IMR-90 (cell line): ENCODE results near the gene RBM15B. TPM values are rescaled to one million over a fixed set of nuclear protein-coding genes. Genes with fewer than 3 reads are reported as not detected.

Experiments used
- ATAC-seq: fragments of 200-7000 bp; cut with Tn5 transposase; 2 replicates; pipeline ENCODE4 v1.9.1; 2020; ENCODE audit warnings: low read depth, mild to moderate bottlenecking, moderate library complexity
- BruUV-seq: library from RNA; stranded (reverse); fragments of 400-500 nt; replicated peaks from 2 replicates; lab custom pipeline; 2021; lab: Mats Ljungman, UMichigan
- CTCF ChIA-PET: fragments of 300-600 bp; formaldehyde crosslinking; extraction: SDS; loops from one replicate; lab custom pipeline; 2021; ENCODE audit warnings: antibody characterized with exemption; lab: Yijun Ruan, JAX
- POLR2A ChIA-PET: fragments of 300-600 bp; sonication (Branson Sonifier 250); formaldehyde crosslinking; loops from one replicate; lab custom pipeline; 2022; ENCODE audit warnings: antibody characterized with exemption; ENCODE audit not compliant: unreplicated experiment; lab: Charles Lee
- DNase-seq: peaks from one replicate; pipeline ENCODE4 v3.0.0; 2013
- H2AFZ ChIP-seq: replicated peaks from 2 replicates; pipeline ENCODE3; 2013; ENCODE audit warnings: low read length, mild to moderate bottlenecking; ENCODE audit not compliant: poor library complexity
- H2AK5ac ChIP-seq: 2 replicates; pipeline ENCODE4 v1.6.1; 2013; ENCODE audit warnings: low read depth, low read length, inconsistent platforms
- H2AK9ac ChIP-seq: replicated peaks from 2 replicates; pipeline ENCODE3; 2013; ENCODE audit warnings: mild to moderate bottlenecking, low read depth, low read length, moderate library complexity; ENCODE audit not compliant: poor library complexity
- H2BK120ac ChIP-seq: 2 replicates; pipeline ENCODE4 v1.6.1; 2013; ENCODE audit warnings: low read depth, low read length, inconsistent platforms
- H2BK15ac ChIP-seq: 3 replicates; pipeline ENCODE4 v1.6.1; 2013; ENCODE audit warnings: low read depth, low read length, inconsistent platforms
- H2BK20ac ChIP-seq: 2 replicates; pipeline ENCODE4 v1.6.1; 2013; ENCODE audit warnings: low read depth, mild to moderate bottlenecking, inconsistent platforms, low read length, moderate library complexity
- H2BK5ac ChIP-seq: 2 replicates; pipeline ENCODE4 v1.6.1; 2013; ENCODE audit warnings: mild to moderate bottlenecking, low read depth, low read length, inconsistent platforms; ENCODE audit not compliant: poor library complexity, severe bottlenecking
- H3K14ac ChIP-seq: replicated peaks from 2 replicates; pipeline ENCODE4 v1.6.1; 2013; ENCODE audit warnings: low read depth, low read length, inconsistent platforms
- H3K18ac ChIP-seq: 2 replicates; pipeline ENCODE4 v1.6.1; 2013; ENCODE audit warnings: low read depth, low read length, control low read depth
- H3K23ac ChIP-seq: 2 replicates; pipeline ENCODE4 v1.6.1; 2013; ENCODE audit warnings: low read depth, low read length, inconsistent platforms
- H3K27ac ChIP-seq: 2 replicates; pipeline ENCODE4 v1.5.1; 2013; ENCODE audit warnings: mild to moderate bottlenecking, control low read depth, low read length; ENCODE audit not compliant: insufficient read depth
- H3K27me3 ChIP-seq: 2 replicates; pipeline ENCODE4 v1.6.1; 2013; ENCODE audit warnings: low read length; ENCODE audit not compliant: control insufficient read depth, insufficient read depth
- H3K36me3 ChIP-seq: 2 replicates; pipeline ENCODE4 v1.6.1; 2013; ENCODE audit warnings: low read length, mixed read lengths; ENCODE audit not compliant: control insufficient read depth, insufficient read depth
- H3K4ac ChIP-seq: 2 replicates; pipeline ENCODE4 v1.6.1; 2013; ENCODE audit warnings: low read depth, low read length, inconsistent platforms
- H3K4me1 ChIP-seq: 2 replicates; pipeline ENCODE4 v1.6.1; 2013; ENCODE audit warnings: low read length, mixed read lengths; ENCODE audit not compliant: control insufficient read depth, insufficient read depth
- H3K4me2 ChIP-seq: 2 replicates; pipeline ENCODE4 v1.6.1; 2013; ENCODE audit warnings: low read depth, mild to moderate bottlenecking, control low read depth, low read length, moderate library complexity
- H3K4me3 ChIP-seq: 2 replicates; pipeline ENCODE4 v1.5.1; 2013; ENCODE audit warnings: low read depth, mild to moderate bottlenecking, control low read depth, low read length, moderate library complexity; ENCODE audit not compliant: insufficient read depth
- H3K56ac ChIP-seq: 2 replicates; pipeline ENCODE4 v1.6.1; 2013; ENCODE audit warnings: low read length, inconsistent platforms; ENCODE audit not compliant: insufficient read depth; ENCODE audit errors: extremely low read depth
- H3K79me1 ChIP-seq, 2 experiments: 2 replicates each; pipeline ENCODE4 v1.6.1; 2013; ENCODE audit warnings: low read length in 2 of 2, inconsistent platforms in 1 of 2, low read depth in 1 of 2
- H3K9ac ChIP-seq: 2 replicates; pipeline ENCODE4 v1.6.1; 2013; ENCODE audit warnings: low read depth, low read length, control low read depth
- H3K9me1 ChIP-seq: 2 replicates; pipeline ENCODE4 v1.6.1; 2013; ENCODE audit warnings: low read length, inconsistent platforms; ENCODE audit not compliant: insufficient read depth
- H3K9me3 ChIP-seq: 2 replicates; pipeline ENCODE4 v1.6.1; 2013; ENCODE audit warnings: low read length; ENCODE audit not compliant: control insufficient read depth, insufficient read depth
- H4K20me1 ChIP-seq: 2 replicates; pipeline ENCODE4 v1.6.1; 2013; ENCODE audit warnings: low read length, inconsistent platforms; ENCODE audit not compliant: insufficient read depth
- H4K5ac ChIP-seq: 2 replicates; pipeline ENCODE4 v1.6.1; 2013; ENCODE audit warnings: mild to moderate bottlenecking, low read depth, low read length, control low read depth
- H4K8ac ChIP-seq, 2 experiments: 2 replicates each; pipeline ENCODE4 v1.6.1; 2013; ENCODE audit warnings: low read depth in 2 of 2, low read length in 2 of 2, control low read depth in 1 of 2, inconsistent platforms in 1 of 2
- H4K91ac ChIP-seq: 2 replicates; pipeline ENCODE4 v1.6.1; 2013; ENCODE audit warnings: low read depth, low read length, inconsistent platforms; ENCODE audit not compliant: insufficient read depth
- CHD1 ChIP-seq: IDR thresholded peaks from 2 replicates; pipeline ENCODE4 v1.6.1; 2012; ENCODE audit warnings: low read depth, low read length, improper control_type of control experiment
- ELK1 ChIP-seq: fragments of 150-350 bp; IDR thresholded peaks from 2 replicates; pipeline ENCODE4 v1.6.1; 2016; ENCODE audit warnings: low read depth, mild to moderate bottlenecking, low read length, moderate library complexity, borderline replicate concordance
- MAFK ChIP-seq: IDR thresholded peaks from 2 replicates; pipeline ENCODE4 v1.6.1; 2012; ENCODE audit warnings: low read depth, low read length, improper control_type of control experiment
- MAZ ChIP-seq: IDR thresholded peaks from 2 replicates; pipeline ENCODE4 v1.6.1; 2012; ENCODE audit warnings: low read depth, mild to moderate bottlenecking, low read length, improper control_type of control experiment, moderate library complexity, borderline replicate concordance
- MXI1 ChIP-seq: IDR thresholded peaks from 2 replicates; pipeline ENCODE4 v1.6.1; 2012; ENCODE audit warnings: low read depth, mild to moderate bottlenecking, low read length, moderate library complexity, borderline replicate concordance
- POLR2A ChIP-seq: IDR thresholded peaks from 2 replicates; pipeline ENCODE4 v1.6.1; 2012; ENCODE audit warnings: mild to moderate bottlenecking, low read depth, low read length
- RAD21 ChIP-seq: IDR thresholded peaks from 2 replicates; pipeline ENCODE4 v1.6.1; 2012; ENCODE audit warnings: low read length, improper control_type of control experiment
- RCOR1 ChIP-seq: IDR thresholded peaks from 2 replicates; pipeline ENCODE4 v1.6.1; 2012; ENCODE audit warnings: mild to moderate bottlenecking, low read length, improper control_type of control experiment; ENCODE audit not compliant: insufficient replicate concordance
- RFX5 ChIP-seq: IDR thresholded peaks from 2 replicates; pipeline ENCODE4 v1.8.0; 2012; ENCODE audit warnings: low read depth, mild to moderate bottlenecking, low read length, moderate library complexity
- SMC3 ChIP-seq: fragments of 150-350 bp; IDR thresholded peaks from 2 replicates; pipeline ENCODE4 v1.6.1; 2016; ENCODE audit warnings: low read depth, mild to moderate bottlenecking, antibody characterized with exemption, low read length, moderate library complexity
- WGBS, 2 experiments: methylation state at CpG; one replicate each; pipeline versions ENCODE4 v1.1.5 to v1.1.7; 2013; ENCODE audit warnings: missing lambda C conversion rate in 2 of 2; ENCODE audit not compliant: insufficient read length in 1 of 2; ENCODE audit errors: extremely low coverage in 2 of 2; 5-methylcytosine and 5-hydroxymethylcytosine counted together
- dilution Hi-C: fragments of 300-500 bp; cut with HindIII; formaldehyde crosslinking; loops from one replicate; pipeline ENCODE4 v1.14.3; 2018; ENCODE audit warnings: low sequenced_read_pairs; ENCODE audit not compliant: unreplicated experiment
- in situ Hi-C: fragments of 300-500 bp; cut with MboI; formaldehyde crosslinking; loops from 3 replicates; pipeline ENCODE4 v1.14.3; 2019; ENCODE audit warnings: low sequenced_read_pairs, inconsistent platforms, mixed read lengths
- intact Hi-C: fragments of 100-400 bp; cut with micrococcal nuclease; formaldehyde crosslinking; loops from 2 replicates; pipeline ENCODE4 v1.10.0; 2022
- polyA plus RNA-seq, 3 experiments: library from polyadenylated mRNA; depleted of rRNA; stranded (reverse); fragments of >200 nt; gene quantifications; 2 replicates each; pipeline ENCODE4 v1.2.3, GENCODE V29; 2012; ENCODE audit warnings: low replicate concordance in 1 of 3
- total RNA-seq: library from RNA; depleted of rRNA; stranded (reverse); fragments of >200 nt; gene quantifications from 2 replicates; pipeline ENCODE4 v1.2.3, GENCODE V29; 2012
- TF ChIP-seq, protein P1 (sequence below): conservative IDR thresholded peaks from 2 replicates; pipeline ENCODE4 v1.5.1; 2012; ENCODE audit warnings: mild to moderate bottlenecking, low read depth, low read length, improper control_type of control experiment

Gene RBM15B
- total and polyA plus RNA-seq, 2 of the 4 experiments (the other 2 are of a cell fraction): 16.2 to 17.4 TPM

DNA sequence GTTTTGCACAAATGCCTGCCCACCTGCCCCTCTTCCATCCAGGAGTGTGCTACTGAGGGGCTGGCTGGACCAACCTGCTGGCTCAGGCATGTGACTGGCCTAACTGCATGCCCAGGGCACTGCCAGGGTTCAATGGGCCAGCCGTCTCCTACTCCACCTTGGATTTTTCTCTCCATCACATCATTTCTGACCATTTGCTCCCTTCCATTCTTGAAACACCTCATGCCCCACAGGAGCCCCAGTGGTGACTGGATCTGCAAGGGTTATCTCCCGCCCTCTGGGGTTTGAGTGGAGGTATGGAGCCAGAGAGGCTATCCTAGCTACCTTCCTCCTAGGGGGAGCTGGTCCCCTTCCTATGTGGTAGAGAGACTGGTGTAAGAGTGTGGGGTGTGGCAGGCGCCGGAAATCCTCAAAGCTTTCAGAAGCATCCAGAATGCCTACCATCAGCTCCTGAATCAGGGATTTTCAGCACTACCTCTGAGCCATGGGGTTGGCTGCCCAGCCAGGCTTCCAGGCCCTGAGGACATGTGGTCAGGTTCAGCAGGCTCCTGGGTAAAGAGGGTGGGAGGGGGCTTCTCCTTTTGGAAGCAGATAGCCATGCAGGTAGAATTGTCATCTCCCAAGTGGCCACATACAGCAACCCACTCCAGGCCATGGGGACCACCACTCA lies 8.9 kb upstream of the RBM15B start:
- DNase-seq: no peak
- H3K4me1 ChIP-seq: peaks cover 6% of the 10 kb centered on the region
- ChIA-PET POLR2A (no interaction called here), CTCF (no interaction called here)
- no peak overlapping the region for H3K23ac ChIP-seq
- H4K8ac ChIP-seq: no peak overlapping the region
- no peak overlapping the region for H2BK20ac ChIP-seq
- H3K9me1 ChIP-seq: no peaks in the 10 kb centered on the region
- dilution Hi-C loops (no loop called here), in situ Hi-C loops (loop anchor here (25.0 kb wide), 2 partner anchors 555 to 1045 kb away; partner anchors contain the start of genes PARP3, RASSF1, RRP9 and TUSC2), intact Hi-C loops (no loop called here)
- no peak overlapping the region for H3K4me2 ChIP-seq
- no peak overlapping the region for H3K18ac ChIP-seq
- H2AK9ac ChIP-seq: no peak overlapping the region
- H3K79me1 ChIP-seq: peaks cover 17 to 30% of the 10 kb centered on the region in 2 experiments
- H3K14ac ChIP-seq: no peak overlapping the region
- no peak overlapping the region for H3K4ac ChIP-seq
- ATAC-seq: no peak
- H4K91ac ChIP-seq: no peak overlapping the region
- H3K56ac ChIP-seq: no peak overlapping the region
- H3K9ac ChIP-seq: no peak overlapping the region
- H3K36me3 ChIP-seq: peaks cover 5% of the 10 kb centered on the region; the same call in 1 of the 2 replicates
- peaks cover 5% of the 10 kb centered on the region for H3K27me3 ChIP-seq
- H2BK15ac ChIP-seq: no peak overlapping the region
- TF ChIP-seq MAFK (no peak), SMC3 (no peak), ELK1 (no peak), POLR2A (no peak), MXI1 (no peak), RCOR1 (no peak), RAD21 (no peak), CHD1 (no peak), RFX5 (no peak), MAZ (no peak)
- TF ChIP-seq, protein P1, sequence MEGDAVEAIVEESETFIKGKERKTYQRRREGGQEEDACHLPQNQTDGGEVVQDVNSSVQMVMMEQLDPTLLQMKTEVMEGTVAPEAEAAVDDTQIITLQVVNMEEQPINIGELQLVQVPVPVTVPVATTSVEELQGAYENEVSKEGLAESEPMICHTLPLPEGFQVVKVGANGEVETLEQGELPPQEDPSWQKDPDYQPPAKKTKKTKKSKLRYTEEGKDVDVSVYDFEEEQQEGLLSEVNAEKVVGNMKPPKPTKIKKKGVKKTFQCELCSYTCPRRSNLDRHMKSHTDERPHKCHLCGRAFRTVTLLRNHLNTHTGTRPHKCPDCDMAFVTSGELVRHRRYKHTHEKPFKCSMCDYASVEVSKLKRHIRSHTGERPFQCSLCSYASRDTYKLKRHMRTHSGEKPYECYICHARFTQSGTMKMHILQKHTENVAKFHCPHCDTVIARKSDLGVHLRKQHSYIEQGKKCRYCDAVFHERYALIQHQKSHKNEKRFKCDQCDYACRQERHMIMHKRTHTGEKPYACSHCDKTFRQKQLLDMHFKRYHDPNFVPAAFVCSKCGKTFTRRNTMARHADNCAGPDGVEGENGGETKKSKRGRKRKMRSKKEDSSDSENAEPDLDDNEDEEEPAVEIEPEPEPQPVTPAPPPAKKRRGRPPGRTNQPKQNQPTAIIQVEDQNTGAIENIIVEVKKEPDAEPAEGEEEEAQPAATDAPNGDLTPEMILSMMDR: no peak
- H2AK5ac ChIP-seq: no peak overlapping the region
- H3K4me3 ChIP-seq: no peak overlapping the region
- no peak overlapping the region for H3K27ac ChIP-seq
- H3K9me3 ChIP-seq: no peaks in the 10 kb centered on the region
- H4K20me1 ChIP-seq: peaks cover 11% of the 10 kb centered on the region
- no peak overlapping the region for H2BK5ac ChIP-seq
- WGBS, 2 experiments: no CpG with 5 or more reads among the region's 4 CpGs
- no peak overlapping the region for H4K5ac ChIP-seq
- H2AFZ ChIP-seq: no peak overlapping the region
- no TSS peak for BruUV-seq
- H2BK120ac ChIP-seq: no peak overlapping the region
